H1 (cell line): ENCODE results near the gene UROD. TPM values are rescaled to one million over a fixed set of nuclear protein-coding genes. Genes with fewer than 3 reads are reported as not detected.

ENCODE experiments used
- BCL11A ChIP-seq, 2 experiments: IDR thresholded peaks; one replicate each; pipeline ENCODE4 v1.6.1; 2011; ENCODE audit warnings: low read depth in 2 of 2, low read length in 2 of 2, mild to moderate bottlenecking in 2 of 2
- CHD2 ChIP-seq: IDR thresholded peaks from 2 replicates; pipeline ENCODE4 v1.6.1; 2012; ENCODE audit warnings: low read length, improper control_type of control experiment
- FOSL1 ChIP-seq: IDR thresholded peaks from 2 replicates; pipeline ENCODE4 v1.6.1; 2011; ENCODE audit warnings: mild to moderate bottlenecking, low read depth, low read length, moderate library complexity; ENCODE audit not compliant: insufficient read depth
- JUN ChIP-seq: IDR thresholded peaks from 2 replicates; pipeline ENCODE4 v1.6.1; 2011; ENCODE audit warnings: low read depth, mild to moderate bottlenecking, improper control_type of control experiment, low read length
- RBBP5 ChIP-seq: IDR thresholded peaks from 2 replicates; pipeline ENCODE4 v1.7.1; 2012; ENCODE audit warnings: low read depth, mild to moderate bottlenecking, inconsistent platforms, low read length, moderate library complexity, borderline replicate concordance
- SUZ12 ChIP-seq: fragments of 200-600 bp; sonication (generic); IDR thresholded peaks from 2 replicates; pipeline ENCODE4 v1.6.1; 2012; ENCODE audit warnings: mild to moderate bottlenecking, inconsistent platforms, low read length, moderate library complexity, mixed read lengths
- TAF1 ChIP-seq: IDR thresholded peaks from 2 replicates; pipeline ENCODE4 v1.6.1; 2011; ENCODE audit warnings: mild to moderate bottlenecking, low read depth, low read length
- polyA plus RNA-seq, 7 experiments: library from polyadenylated mRNA; depleted of rRNA in 3 of 7; stranded (reverse) in 5 of 7; unstranded in 2 of 7; fragments of >200 nt in 5 of 7; fragments of 200-250 nt in 2 of 7; gene quantifications; 1 replicate in 5 of 7; 2 replicates in 1 of 7; 4 replicates in 1 of 7; pipeline versions ENCODE4 v1.2.1 to v1.2.3, GENCODE V29; 2011 to 2013; ENCODE audit warnings: missing spikeins in 2 of 7, mixed read lengths in 2 of 7
- total RNA-seq: library from RNA; stranded (reverse); fragmentation: NEBNext Ultra II Directional; extraction: Animal tissue kit (Norgen Biotek cat#: 25700); gene quantifications from 2 replicates; pipeline ENCODE4 v1.2.1, GENCODE V29; 2021

Gene UROD
- total and polyA plus RNA-seq, 2 of the 8 experiments (the other 6 are each of a cell fraction or from before 2014, with no cell fraction given), result 86.6 to 220 TPM

DNA sequence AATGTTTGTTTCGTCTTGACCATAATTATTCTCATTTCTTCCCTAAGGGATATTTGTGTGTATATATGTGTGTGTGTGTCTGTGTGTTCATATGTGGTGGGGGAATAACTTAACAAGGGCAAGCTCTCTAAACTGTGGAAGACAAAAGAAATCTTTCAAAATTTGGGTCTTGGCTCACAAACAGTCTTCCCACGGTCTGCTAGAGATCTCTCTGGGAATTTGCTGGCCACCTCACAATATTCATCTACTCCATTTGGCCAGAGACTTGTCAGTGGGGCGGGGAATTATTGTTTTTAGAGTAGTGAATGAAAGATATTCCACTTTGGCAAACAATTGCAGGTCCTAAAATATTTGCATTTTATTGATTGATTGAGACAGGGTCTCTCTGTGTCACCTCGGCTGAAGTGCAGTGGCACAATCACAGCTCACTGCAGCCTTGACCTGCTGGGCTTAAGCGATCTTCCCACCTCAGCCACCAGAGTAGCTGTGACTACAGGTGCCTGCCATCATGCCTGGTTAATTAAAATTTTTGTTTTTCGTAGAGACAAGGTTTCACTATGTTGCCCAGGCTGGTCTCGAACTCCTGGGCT lies 17.6 kb upstream of the UROD start (continued):
- TF ChIP-seq RBBP5 (no peak), SUZ12 (no peak), BCL11A (IDR thresholded peaks at IDR 0.05; ENCODE audit: low read depth in 2 of 2, low read length in 2 of 2) (no peak), TAF1 (no peak), JUN (no peak), CHD2 (no peak), FOSL1 (no peak)
- TF ChIP-seq, all 59 proteins: peak for 0
